ENCODE measurements around the gene USP15. TPM values are rescaled to one million over a fixed set of nuclear protein-coding genes. Genes with fewer than 3 reads are reported as not detected.

USP15 gene
- total and polyA plus RNA-seq, 2 of the 4 experiments (the other 2 are of a cell fraction), result 28.5 to 49.6 TPM

GRCh38 chr12:62230652-62231051 lies 29.6 kb upstream of the USP15 start:
- no peak overlapping the region for H2BK20ac ChIP-seq (ENCODE audit: low read depth, low read length)
- BruUV-seq (replicated peaks), result no TSS peak
- H3K23ac ChIP-seq (ENCODE audit: low read depth, low read length), result no peak overlapping the region
- no peak overlapping the region for H3K14ac ChIP-seq (replicated peaks; ENCODE audit: low read depth, low read length)
- ATAC-seq (ENCODE audit: low read depth) (no peak), DNase-seq (no peak)
- no peak overlapping the region for H2BK5ac ChIP-seq (ENCODE audit: low read depth, low read length, poor library complexity, severe bottlenecking)
- no peaks in the 10 kb centered on the region for H3K4me1 ChIP-seq (ENCODE audit: control insufficient read depth, insufficient read depth, low read length)
- no peak overlapping the region for H3K4ac ChIP-seq (ENCODE audit: low read depth, low read length)
- no peak overlapping the region for H2AK5ac ChIP-seq (ENCODE audit: low read depth, low read length)
- no peaks in the 10 kb centered on the region for H3K79me1 ChIP-seq (ENCODE audit: low read depth in 1 of 2, low read length in 2 of 2)
- no peaks in the 10 kb centered on the region for H4K20me1 ChIP-seq (ENCODE audit: insufficient read depth, low read length)
- no peak overlapping the region for H3K4me2 ChIP-seq (ENCODE audit: low read depth, low read length)
- H2BK120ac ChIP-seq (ENCODE audit: low read depth, low read length), result no peak overlapping the region
- H3K4me3 ChIP-seq (ENCODE audit: insufficient read depth, low read depth, low read length), result no peak overlapping the region
- H4K8ac ChIP-seq (ENCODE audit: low read depth in 2 of 2, low read length in 2 of 2), result no peak overlapping the region
- POLR2A ChIA-PET (ENCODE audit: unreplicated experiment), result no interaction called here
- H2BK15ac ChIP-seq (ENCODE audit: low read depth, low read length), result no peak overlapping the region
- dilution Hi-C loops (cut with HindIII; ENCODE audit: low sequenced_read_pairs, unreplicated experiment) (no loop called here), in situ Hi-C loops (cut with MboI; ENCODE audit: low sequenced_read_pairs) (no loop called here), intact Hi-C loops (cut with micrococcal nuclease) (no loop called here)
- no peaks in the 10 kb centered on the region for H3K9me1 ChIP-seq (ENCODE audit: insufficient read depth, low read length)
- H3K9ac ChIP-seq (ENCODE audit: low read depth, low read length), result no peak overlapping the region
- H4K91ac ChIP-seq (ENCODE audit: insufficient read depth, low read depth, low read length), result no peak overlapping the region
- no peaks in the 10 kb centered on the region for H3K9me3 ChIP-seq (ENCODE audit: control insufficient read depth, insufficient read depth, low read length)
- TF ChIP-seq RCOR1 (IDR thresholded peaks at IDR 0.05; ENCODE audit: insufficient replicate concordance, low read length) (no peak), BHLHE40 (IDR thresholded peaks at IDR 0.05; ENCODE audit: low read depth, low read length) (no peak), RAD21 (IDR thresholded peaks at IDR 0.05; ENCODE audit: low read length) (no peak)
- no peaks in the 10 kb centered on the region for H3K27me3 ChIP-seq (ENCODE audit: control insufficient read depth, insufficient read depth, low read length)
- H3K36me3 ChIP-seq (ENCODE audit: control insufficient read depth, insufficient read depth, low read length), result no peaks in the 10 kb centered on the region
- no peak overlapping the region for H2AFZ ChIP-seq (replicated peaks; ENCODE audit: low read length, poor library complexity)
- no peak overlapping the region for H3K27ac ChIP-seq (ENCODE audit: insufficient read depth, low read length)
- no peak overlapping the region for H4K5ac ChIP-seq (ENCODE audit: low read depth, low read length)
- H3K18ac ChIP-seq (ENCODE audit: low read depth, low read length), result no peak overlapping the region
- whole genome bisulfite sequencing, 2 experiments (ENCODE audit: extremely low coverage in 2 of 2, insufficient read length in 1 of 2), result no CpG with 5 or more reads among the region's 2 CpGs
- no peak overlapping the region for H2AK9ac ChIP-seq (replicated peaks; ENCODE audit: low read depth, low read length, poor library complexity)
- CTCF ChIA-PET, result no interaction called here
- no peak overlapping the region for H3K56ac ChIP-seq (ENCODE audit: extremely low read depth, insufficient read depth, low read length)

Measured in IMR-90 (cell line).